ENCODE data around the gene DMTF1.

GRCh38 chr7:87123105-87123504, 29.1 kb upstream of the DMTF1 start:
- TF ChIP-seq CTCF (IDR thresholded peaks at IDR 0.05; ENCODE audit: insufficient read depth, low read length, poor library complexity, severe bottlenecking) (no peak), EZH2phosphoT487 (conservative IDR thresholded peaks at IDR 0.05; ENCODE audit: low read length) (no peak)

Data from SU-DHL-6 (cell line).